Activated naive CD4-positive, alpha-beta T cell treated with anti-CD3 and anti-CD28 coated beads for 36 hours (primary cell): ENCODE measurements around the gene PNMA8C. TPM values are rescaled to one million over a fixed set of nuclear protein-coding genes. Genes with fewer than 3 reads are reported as not detected.
A peak's percentile ranks its signal among the peaks of the same experiment; 100 is the strongest.
"Not testable (repeated sequence)": the region's sequence is repeated elsewhere in the genome, so short reads cannot be mapped to it uniquely, and the experiment has no call there.

ENCODE experiments used
- CTCF ChIA-PET: fragments of 350-600 bp; sonication (Branson Sonifier 250); formaldehyde crosslinking; loops from one replicate; lab custom pipeline; 2021; ENCODE audit warnings: antibody characterized with exemption; lab: Charles Lee
- DNase-seq: peaks from one replicate; pipeline ENCODE4 v3.0.0-alpha.2; 2020
- H3K27ac Mint-ChIP-seq: one replicate; pipeline ENCODE4 v1.8.0; 2021; ENCODE audit warnings: mild to moderate bottlenecking, mixed read lengths
- H3K27me3 Mint-ChIP-seq: one replicate; pipeline ENCODE4 v1.8.0; 2021; ENCODE audit warnings: low read depth, mixed read lengths
- H3K36me3 Mint-ChIP-seq: one replicate; pipeline ENCODE4 v1.8.0; 2021; ENCODE audit warnings: low read depth, mixed read lengths
- H3K4me1 Mint-ChIP-seq: one replicate; pipeline ENCODE4 v1.8.0; 2021; ENCODE audit warnings: low read depth, mixed read lengths
- H3K4me3 Mint-ChIP-seq: one replicate; pipeline ENCODE4 v1.8.0; 2021; ENCODE audit warnings: mild to moderate bottlenecking, moderate library complexity, mixed read lengths
- H3K9me3 Mint-ChIP-seq: one replicate; pipeline ENCODE4 v1.8.0; 2021; ENCODE audit warnings: mixed read lengths
- intact Hi-C: fragments of 100-400 bp; cut with micrococcal nuclease; formaldehyde crosslinking; loops from one replicate; pipeline ENCODE4 v1.15.1; 2023
- total RNA-seq, 2 experiments: library from RNA; stranded (reverse); gene quantifications; one replicate each; pipeline ENCODE4 v1.2.3, GENCODE V29; 2021

The PNMA8C gene
- total RNA-seq, 2 experiments from 2014 or later = not detected

DNA sequence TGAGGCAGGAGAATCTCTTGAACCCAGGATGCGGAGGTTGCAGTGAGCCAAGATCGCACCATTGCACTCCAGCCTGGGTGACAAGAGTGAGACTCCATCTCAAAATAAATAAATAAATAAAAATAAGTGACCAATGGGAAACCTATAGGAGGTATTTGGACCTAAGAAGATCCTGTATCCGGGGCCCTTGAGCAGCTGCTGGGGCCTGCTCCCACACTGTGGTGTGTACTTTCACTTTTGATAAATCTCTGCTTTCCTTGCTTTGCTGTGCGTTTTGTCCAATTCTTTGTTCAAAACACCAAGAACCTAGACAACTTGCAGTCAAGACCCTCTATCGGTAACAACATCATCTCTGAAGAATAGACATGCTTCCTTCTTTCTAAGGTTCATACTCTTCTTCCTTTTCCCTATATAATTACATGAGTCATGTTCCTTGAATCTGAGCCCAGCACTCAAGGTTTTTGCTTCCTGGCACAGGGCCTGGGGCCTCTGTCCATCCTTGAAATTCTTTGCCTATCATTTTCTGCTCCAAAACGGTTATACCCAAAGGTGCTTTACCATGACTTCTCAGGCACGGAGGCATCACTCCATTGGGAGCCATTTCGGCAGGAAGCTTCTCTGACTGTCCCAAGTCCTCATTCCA lies 14.2 kb upstream of the PNMA8C start:
- intact Hi-C loops = no loop called here
- H3K4me3 Mint-ChIP-seq = no peak overlapping the region
- no peaks in the 10 kb centered on the region for H3K36me3 Mint-ChIP-seq
- CTCF ChIA-PET = no interaction called here
- no peaks in the 10 kb centered on the region for H3K9me3 Mint-ChIP-seq
- H3K27me3 Mint-ChIP-seq = no peaks in the 10 kb centered on the region
- DNase-seq = no peak
- peaks cover 3% of the 10 kb centered on the region for H3K4me1 Mint-ChIP-seq
- H3K27ac Mint-ChIP-seq = no peak overlapping the region

GRCh38 chr19:46441866-46442265 lies 13.1 kb upstream of the PNMA8C start:
- CTCF ChIA-PET = no interaction called here
- no peaks in the 10 kb centered on the region for H3K36me3 Mint-ChIP-seq
- H3K27ac Mint-ChIP-seq = no peak overlapping the region
- intact Hi-C loops = no loop called here
- peaks cover 3% of the 10 kb centered on the region for H3K4me1 Mint-ChIP-seq
- H3K27me3 Mint-ChIP-seq = no peaks in the 10 kb centered on the region
- no peaks in the 10 kb centered on the region for H3K9me3 Mint-ChIP-seq
- no peak for DNase-seq
- no peak overlapping the region for H3K4me3 Mint-ChIP-seq

GRCh38 chr19:46435689-46436088 lies 7.0 kb upstream of the PNMA8C start:
- H3K4me1 Mint-ChIP-seq, H3K36me3 Mint-ChIP-seq, H3K4me3 Mint-ChIP-seq, H3K9me3 Mint-ChIP-seq, CTCF ChIA-PET, intact Hi-C loops, H3K27ac Mint-ChIP-seq, DNase-seq: not testable (repeated sequence)
- peaks cover 26% of the 10 kb centered on the region for H3K27me3 Mint-ChIP-seq

GRCh38 chr19:46435009-46435408 lies 6.3 kb upstream of the PNMA8C start:
- no peaks in the 10 kb centered on the region for H3K9me3 Mint-ChIP-seq
- peaks cover 32% of the 10 kb centered on the region for H3K27me3 Mint-ChIP-seq
- no peaks in the 10 kb centered on the region for H3K36me3 Mint-ChIP-seq
- H3K4me1 Mint-ChIP-seq = no peaks in the 10 kb centered on the region
- CTCF ChIA-PET = no interaction called here
- H3K4me3 Mint-ChIP-seq = no peak overlapping the region
- intact Hi-C loops = no loop called here
- no peak for DNase-seq
- no peak overlapping the region for H3K27ac Mint-ChIP-seq

- DNase-seq, H3K4me1 Mint-ChIP-seq, H3K9me3 Mint-ChIP-seq, H3K4me3 Mint-ChIP-seq, H3K27ac Mint-ChIP-seq, intact Hi-C loops, H3K36me3 Mint-ChIP-seq: not testable (repeated sequence)
- CTCF ChIA-PET = interaction anchor here (0.6 to 1.1 kb wide), 3 partner anchors 40 to 44 kb away, joined by 3 read pairs; no protein-coding TSS in a partner anchor
- peaks cover 46% of the 10 kb centered on the region for H3K27me3 Mint-ChIP-seq
These were observed 4.7 kb upstream of the PNMA8C start for GRCh38 chr19:46433470-46433869.

GRCh38 chr19:46431824-46432223 lies 3.1 kb upstream of the PNMA8C start:
- no peaks in the 10 kb centered on the region for H3K9me3 Mint-ChIP-seq
- peaks cover 19% of the 10 kb centered on the region for H3K4me1 Mint-ChIP-seq
- CTCF ChIA-PET = interaction anchor here (0.6 kb wide), 2 partner anchors 13 to 51 kb away, joined by 3 to 4 read pairs; no protein-coding TSS in a partner anchor
- no peak overlapping the region for H3K27ac Mint-ChIP-seq
- intact Hi-C loops = no loop called here
- H3K4me3 Mint-ChIP-seq = no peak overlapping the region
- H3K36me3 Mint-ChIP-seq = peaks cover 2% of the 10 kb centered on the region
- no peak for DNase-seq
- H3K27me3 Mint-ChIP-seq = peaks cover 62% of the 10 kb centered on the region

GRCh38 chr19:46429999-46430398 lies 1.3 kb upstream of the PNMA8C start:
- H3K4me3 Mint-ChIP-seq = no peak overlapping the region
- CTCF ChIA-PET = no interaction called here
- H3K9me3 Mint-ChIP-seq = no peaks in the 10 kb centered on the region
- H3K27me3 Mint-ChIP-seq = peaks cover 72% of the 10 kb centered on the region
- no peak for DNase-seq
- H3K27ac Mint-ChIP-seq = no peak overlapping the region
- peaks cover 2% of the 10 kb centered on the region for H3K36me3 Mint-ChIP-seq
- intact Hi-C loops = no loop called here
- peaks cover 29% of the 10 kb centered on the region for H3K4me1 Mint-ChIP-seq

- no peak for DNase-seq
- Mint-ChIP-seq H3K9me3 (no peaks in the 10 kb centered on the region), H3K4me1 (peaks cover 29% of the 10 kb centered on the region), H3K36me3 (peaks cover 2% of the 10 kb centered on the region), H3K4me3 (peak overlapping the region; percentile 65), H3K27me3 (peaks cover 74% of the 10 kb centered on the region), H3K27ac (no peak overlapping the region)
- CTCF ChIA-PET = interaction anchor here (0.6 kb wide), 1 partner anchor 54 kb away, joined by 5 read pairs; no protein-coding TSS in a partner anchor
- intact Hi-C loops = no loop called here
These were observed 1.2 kb downstream of the PNMA8C start for GRCh38 chr19:46427518-46428045.

DNA sequence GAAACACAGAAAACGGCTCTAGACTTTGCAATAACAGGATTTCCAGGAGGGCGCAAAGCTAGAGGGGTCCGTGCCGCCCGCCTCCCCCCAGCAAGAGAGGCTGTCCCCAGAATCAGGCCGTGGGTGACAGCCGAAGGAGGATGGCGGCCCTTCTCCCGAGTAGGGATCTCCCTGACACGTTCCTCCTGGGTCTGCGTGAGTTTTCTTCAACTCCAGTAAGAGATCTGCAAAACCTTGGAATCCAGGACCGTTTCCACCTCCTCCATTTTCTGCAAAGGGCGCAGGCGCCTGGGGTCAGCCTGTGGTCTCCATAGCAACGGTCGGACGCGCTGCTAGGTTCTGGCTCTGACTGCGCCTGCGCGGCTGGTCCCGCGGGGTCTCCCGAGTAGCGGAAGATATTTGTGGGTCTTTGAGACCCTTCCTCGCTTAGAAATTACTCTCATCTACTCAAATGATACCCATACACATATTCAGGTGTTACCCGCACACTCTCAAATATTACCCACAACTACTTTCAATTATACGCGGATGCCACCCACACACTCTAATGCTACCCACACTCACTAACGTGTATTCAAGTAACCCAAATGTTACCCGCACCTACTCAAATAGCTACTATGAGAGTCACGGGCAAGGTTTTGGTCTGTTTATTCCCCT lies 2.1 kb downstream of the PNMA8C start:
- Mint-ChIP-seq H3K27me3 (peaks cover 73% of the 10 kb centered on the region), H3K9me3 (no peaks in the 10 kb centered on the region), H3K4me3 (peak overlapping the region; percentile 65), H3K36me3 (peaks cover 2% of the 10 kb centered on the region), H3K27ac (no peak overlapping the region), H3K4me1 (peaks cover 29% of the 10 kb centered on the region)
- CTCF ChIA-PET = interaction anchor here (0.5 kb wide), 1 partner anchor 163 kb away, joined by 3 read pairs; no protein-coding TSS in a partner anchor
- intact Hi-C loops = no loop called here
- DNase-seq = peak; percentile 55

- intact Hi-C loops = no loop called here
- H3K27me3 Mint-ChIP-seq = peaks cover 68% of the 10 kb centered on the region
- H3K36me3 Mint-ChIP-seq = peaks cover 2% of the 10 kb centered on the region
- CTCF ChIA-PET = no interaction called here
- H3K27ac Mint-ChIP-seq = no peak overlapping the region
- H3K9me3 Mint-ChIP-seq = no peaks in the 10 kb centered on the region
- peak overlapping the region; percentile 65 for H3K4me3 Mint-ChIP-seq
- peaks cover 29% of the 10 kb centered on the region for H3K4me1 Mint-ChIP-seq
- no peak for DNase-seq
These were observed 2.7 kb downstream of the PNMA8C start for GRCh38 chr19:46426035-46426505.

- CTCF ChIA-PET = interaction anchor here (0.8 kb wide), 1 partner anchor 116 kb away, joined by 6 read pairs; no protein-coding TSS in a partner anchor
- Mint-ChIP-seq H3K9me3 (no peaks in the 10 kb centered on the region), H3K27me3 (peaks cover 51% of the 10 kb centered on the region), H3K27ac (no peak overlapping the region), H3K36me3 (no peaks in the 10 kb centered on the region), H3K4me1 (peaks cover 19% of the 10 kb centered on the region), H3K4me3 (no peak overlapping the region)
- DNase-seq = no peak
- intact Hi-C loops = no loop called here
These were observed 5.5 kb downstream of the PNMA8C start for GRCh38 chr19:46423188-46423587.

GRCh38 chr19:46422344-46422743 lies 6.4 kb downstream of the PNMA8C start:
- Mint-ChIP-seq H3K36me3 (no peaks in the 10 kb centered on the region), H3K4me3 (no peak overlapping the region), H3K4me1 (peaks cover 15% of the 10 kb centered on the region), H3K27me3 (peaks cover 42% of the 10 kb centered on the region), H3K9me3 (no peaks in the 10 kb centered on the region), H3K27ac (no peak overlapping the region)
- CTCF ChIA-PET = interaction anchor here (0.7 kb wide), 1 partner anchor 26 kb away, joined by 5 read pairs; no protein-coding TSS in a partner anchor
- intact Hi-C loops = no loop called here
- DNase-seq = no peak
